HEK293T (cell line): ENCODE data around the gene TMEM184B.

Experiments
- CTCF ChIA-PET: fragments of 350-600 bp; formaldehyde crosslinking; extraction: SDS; loops from one replicate; lab custom pipeline; 2021; ENCODE audit warnings: antibody characterized with exemption, inconsistent platforms; lab: Yijun Ruan, JAX
- POLR2A ChIA-PET: fragments of 350-600 bp; formaldehyde crosslinking; extraction: SDS; loops from one replicate; lab custom pipeline; 2020; ENCODE audit warnings: antibody characterized with exemption, inconsistent platforms; lab: Yijun Ruan, JAX
- DNase-seq: peaks from one replicate; pipeline ENCODE4 v3.0.0; 2012; ENCODE audit warnings: mixed read lengths; ENCODE audit errors: extremely low spot score
- ARNT ChIP-seq: fragments of 450-650 bp; IDR thresholded peaks from 2 replicates; pipeline ENCODE4 v1.6.1; 2017; ENCODE audit warnings: mild to moderate bottlenecking
- BHLHE40 ChIP-seq: fragments of 450-650 bp; IDR thresholded peaks from 2 replicates; pipeline ENCODE4 v1.6.1; 2016; ENCODE audit warnings: mild to moderate bottlenecking, moderate library complexity, borderline replicate concordance
- CTBP1 ChIP-seq: fragments of 450-650 bp; IDR thresholded peaks from 2 replicates; pipeline ENCODE4 v1.6.1; 2016; ENCODE audit warnings: borderline replicate concordance
- ELF4 ChIP-seq: fragments of 450-650 bp; IDR thresholded peaks from 2 replicates; pipeline ENCODE4 v1.6.1; 2017; ENCODE audit warnings: antibody characterized with exemption
- FOXA1 ChIP-seq: fragments of 450-650 bp; IDR thresholded peaks from 2 replicates; pipeline ENCODE4 v1.6.1; 2016; ENCODE audit warnings: mild to moderate bottlenecking
- FOXK2 ChIP-seq: fragments of 450-650 bp; IDR thresholded peaks from 2 replicates; pipeline ENCODE4 v1.6.1; 2016; ENCODE audit warnings: mild to moderate bottlenecking
- FOXM1 ChIP-seq: fragments of 450-650 bp; IDR thresholded peaks from 2 replicates; pipeline ENCODE4 v1.6.1; 2017; ENCODE audit warnings: mild to moderate bottlenecking, borderline replicate concordance
- HDGF ChIP-seq: fragments of 450-650 bp; IDR thresholded peaks from 2 replicates; pipeline ENCODE4 v1.6.1; 2017; ENCODE audit warnings: antibody characterized with exemption, borderline replicate concordance
- L3MBTL2 ChIP-seq: fragments of 450-650 bp; conservative IDR thresholded peaks from 2 replicates; pipeline ENCODE4 v1.6.1; 2016; ENCODE audit warnings: mild to moderate bottlenecking
- LEF1 ChIP-seq: fragments of 450-650 bp; IDR thresholded peaks from 2 replicates; pipeline ENCODE4 v1.6.1; 2017; ENCODE audit warnings: mild to moderate bottlenecking, borderline replicate concordance
- NFRKB ChIP-seq: fragments of 450-650 bp; IDR thresholded peaks from 2 replicates; pipeline ENCODE4 v1.6.1; 2016; ENCODE audit warnings: mild to moderate bottlenecking, moderate library complexity
- PKNOX1 ChIP-seq: fragments of 450-650 bp; IDR thresholded peaks from 2 replicates; pipeline ENCODE4 v1.6.1; 2016
- SP1 ChIP-seq: fragments of 450-650 bp; IDR thresholded peaks from 2 replicates; pipeline ENCODE4 v1.6.1; 2017
- SUZ12 ChIP-seq: fragments of 450-650 bp; IDR thresholded peaks from 2 replicates; pipeline ENCODE4 v1.6.1; 2016; ENCODE audit warnings: mild to moderate bottlenecking
- TARDBP ChIP-seq: fragments of 450-650 bp; IDR thresholded peaks from 2 replicates; pipeline ENCODE4 v1.6.1; 2016
- ZNF384 ChIP-seq: fragments of 450-650 bp; IDR thresholded peaks from 2 replicates; pipeline ENCODE4 v1.6.1; 2016

The TMEM184B gene

GRCh38 chr22:38228873-38229740 is 43.7 kb downstream of the TMEM184B start:
- no peak for DNase-seq
- ChIA-PET CTCF (interaction anchor here (0.7 to 1.2 kb wide), 6 partner anchors 13 to 196 kb away, joined by 3 to 4 read pairs (median 4); no protein-coding TSS in a partner anchor), POLR2A (no interaction called here)
- TF ChIP-seq ELF4 (no peak), FOXA1 (no peak), LEF1 (no peak), NFRKB (no peak), ZNF384 (no peak), L3MBTL2 (no peak), PKNOX1 (no peak), TARDBP (no peak), SP1 (no peak), ARNT (no peak), HDGF (no peak)

- TF ChIP-seq BHLHE40 (no peak), L3MBTL2 (no peak), PKNOX1 (no peak), ZNF384 (no peak), NFRKB (no peak), FOXK2 (no peak), TARDBP (no peak), ELF4 (no peak), SP1 (no peak), FOXM1 (no peak), LEF1 (no peak), ARNT (no peak)
- ChIA-PET POLR2A (no interaction called here), CTCF (interaction anchor here (0.7 to 1.2 kb wide), 3 partner anchors 12 to 176 kb away, joined by 3 to 4 read pairs (median 3); no protein-coding TSS in a partner anchor)
- DNase-seq: no peak
Observed at GRCh38 chr22:38228326-38228872, 44.4 kb downstream of the TMEM184B start.

- no peak for DNase-seq
- ChIA-PET POLR2A (no interaction called here), CTCF (no interaction called here)
- TF ChIP-seq PKNOX1 (no peak), ARNT (no peak), SUZ12 (no peak), HDGF (no peak), FOXK2 (no peak), L3MBTL2 (no peak), FOXM1 (no peak), TARDBP (no peak), CTBP1 (no peak)
Observed at GRCh38 chr22:38226853-38227649, 45.8 kb downstream of the TMEM184B start.

- no peak for DNase-seq
- ChIA-PET POLR2A (no interaction called here), CTCF (interaction anchor here (1.0 kb wide), 1 partner anchor 11 kb away, joined by 3 read pairs; no protein-coding TSS in a partner anchor)
- TF ChIP-seq PKNOX1: no peak
- TF ChIP-seq HDGF: no peak
- no peak for TF ChIP-seq CTBP1
- no peak for TF ChIP-seq FOXA1
- TF ChIP-seq ZNF384: no peak
- no peak for TF ChIP-seq TARDBP
- no peak for TF ChIP-seq LEF1
- TF ChIP-seq FOXM1: no peak
- TF ChIP-seq ELF4: no peak
- TF ChIP-seq ARNT: no peak
- TF ChIP-seq SP1: no peak
- TF ChIP-seq BHLHE40: no peak
- no peak for TF ChIP-seq SUZ12
- TF ChIP-seq NFRKB: no peak
- no peak for TF ChIP-seq FOXK2
- no peak for TF ChIP-seq L3MBTL2
Observed at GRCh38 chr22:38223289-38223960, 49.4 kb downstream of the TMEM184B start.

GRCh38 chr22:38222797-38223119 is 50.1 kb downstream of the TMEM184B start:
- TF ChIP-seq HDGF (no peak), SUZ12 (no peak), NFRKB (no peak), FOXA1 (no peak)
- ChIA-PET POLR2A (no interaction called here), CTCF (interaction anchor here (1.0 kb wide), 1 partner anchor 11 kb away, joined by 3 read pairs; no protein-coding TSS in a partner anchor)
- DNase-seq: no peak
